ENCODE results near the gene SLC19A3. TPM values are rescaled to one million over a fixed set of nuclear protein-coding genes. Genes with fewer than 3 reads are reported as not detected.

Gene SLC19A3
- total and polyA plus RNA-seq, 4 donors, result 4.6 to 56.5 (median 19.5) TPM

DNA sequence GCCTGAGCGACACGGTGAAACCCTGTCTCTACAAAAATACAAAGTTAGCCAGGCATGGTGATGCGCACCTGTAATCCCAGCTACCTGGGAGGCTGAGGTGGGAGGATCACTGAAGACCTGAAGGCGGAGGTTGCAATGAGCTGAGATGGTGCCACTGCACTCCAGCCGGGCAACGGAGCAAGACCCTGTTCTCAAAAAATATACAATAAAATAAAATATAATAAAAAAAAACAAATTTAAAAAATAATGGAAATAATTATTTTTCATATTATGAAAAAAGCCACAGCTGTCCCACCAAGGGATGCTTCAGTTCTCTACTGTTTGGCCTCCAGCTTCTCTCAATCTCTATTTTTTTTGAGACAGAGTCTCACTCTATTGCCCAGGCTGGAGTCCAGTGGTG is 10.4 kb downstream of the SLC19A3 start:
- Histone ChIP-seq H3K4me3 (no peak overlapping the region), H3K27me3 (ENCODE audit: control insufficient read depth in 3 of 3, insufficient read depth in 3 of 3, low read length in 2 of 3) (no peaks in the 10 kb centered on the region), H3K9ac (ENCODE audit: insufficient read depth in 1 of 2, low read length in 2 of 2) (no peak overlapping the region), H3K27ac (ENCODE audit: low read depth in 1 of 2, low read length in 1 of 2) (no peak overlapping the region), H3K36me3 (ENCODE audit: control insufficient read depth in 4 of 4, insufficient read depth in 4 of 4, low read length in 4 of 4) (peaks cover 0 to 3% (median 0%) of the 10 kb centered on the region in 4 donors), H3K4me1 (ENCODE audit: control insufficient read depth in 5 of 5, insufficient read depth in 5 of 5, low read length in 5 of 5) (peaks cover 0 to 7% (median 0%) of the 10 kb centered on the region in 5 donors), H3K9me3 (ENCODE audit: control insufficient read depth in 4 of 4, insufficient read depth in 3 of 4, low read length in 3 of 4) (no peaks in the 10 kb centered on the region)
- DNase-seq (no peak), ATAC-seq (ENCODE audit: insufficient read depth, low FRiP score) (no peak)
- no peak for TF ChIP-seq CTCF (IDR thresholded peaks at IDR 0.05; ENCODE audit: control extremely low read depth, extremely low read depth)
- 90 to 91% methylated on average over 6 of the region's 6 CpGs for WGBS, 2 donors

- Histone ChIP-seq H3K36me3 (ENCODE audit: control insufficient read depth in 4 of 4, insufficient read depth in 4 of 4, low read length in 4 of 4) (peaks cover 0 to 3% (median 0%) of the 10 kb centered on the region in 4 donors), H3K4me1 (ENCODE audit: control insufficient read depth in 5 of 5, insufficient read depth in 5 of 5, low read length in 5 of 5) (peaks cover 0 to 7% (median 0%) of the 10 kb centered on the region in 5 donors), H3K9ac (ENCODE audit: insufficient read depth in 1 of 2, low read length in 2 of 2) (no peak overlapping the region), H3K27ac (ENCODE audit: low read depth in 1 of 2, low read length in 1 of 2) (no peak overlapping the region), H3K9me3 (ENCODE audit: control insufficient read depth in 4 of 4, insufficient read depth in 3 of 4, low read length in 3 of 4) (no peaks in the 10 kb centered on the region), H3K4me3 (no peak overlapping the region), H3K27me3 (ENCODE audit: control insufficient read depth in 3 of 3, insufficient read depth in 3 of 3, low read length in 2 of 3) (no peaks in the 10 kb centered on the region)
- no peak for TF ChIP-seq CTCF (IDR thresholded peaks at IDR 0.05; ENCODE audit: control extremely low read depth, extremely low read depth)
- DNase-seq (no peak), ATAC-seq (ENCODE audit: insufficient read depth, low FRiP score) (no peak)
- 86 to 95% methylated on average over 4 of the region's 4 CpGs for WGBS, 2 donors
Measured at GRCh38 chr2:227706859-227707258, 11.0 kb downstream of the SLC19A3 start.

DNA sequence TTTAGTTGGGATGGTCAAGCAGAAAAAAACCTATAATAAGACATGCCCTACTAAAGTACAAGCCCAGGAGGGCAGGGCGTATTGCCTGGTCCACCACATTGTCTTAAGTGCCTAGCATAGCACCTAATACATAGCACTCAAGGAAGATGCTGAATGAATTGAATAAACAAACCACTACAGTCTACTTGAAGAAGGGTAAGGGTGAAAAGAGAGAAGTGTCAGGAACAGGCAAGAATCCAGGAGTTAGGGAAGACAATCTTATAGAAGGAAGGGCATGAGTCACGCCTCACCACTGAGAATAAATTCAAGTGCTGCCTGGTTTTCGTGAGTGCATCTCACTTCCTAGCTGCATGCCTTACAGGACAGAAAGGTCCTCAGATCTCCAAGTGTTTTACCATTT is 13.9 kb downstream of the SLC19A3 start:
- ATAC-seq (ENCODE audit: insufficient read depth, low FRiP score), result peak; percentile 58
- no peak overlapping the region for H3K9ac ChIP-seq (ENCODE audit: insufficient read depth in 1 of 2, low read length in 2 of 2)
- H3K4me3 ChIP-seq, result no peak overlapping the region
- H3K36me3 ChIP-seq (ENCODE audit: control insufficient read depth in 4 of 4, insufficient read depth in 4 of 4, low read length in 4 of 4), result peaks cover 0 to 3% (median 0%) of the 10 kb centered on the region in 4 donors
- TF ChIP-seq CTCF (IDR thresholded peaks at IDR 0.05; ENCODE audit: control extremely low read depth, extremely low read depth), result no peak
- no peak for DNase-seq
- peaks cover 0 to 5% (median 0%) of the 10 kb centered on the region in 4 donors for H3K9me3 ChIP-seq (ENCODE audit: control insufficient read depth in 4 of 4, insufficient read depth in 3 of 4, low read length in 3 of 4)
- H3K27me3 ChIP-seq (ENCODE audit: control insufficient read depth in 3 of 3, insufficient read depth in 3 of 3, low read length in 2 of 3), result no peaks in the 10 kb centered on the region
- peak overlapping the region in 1 of 2 donors; percentile 24 for H3K27ac ChIP-seq (ENCODE audit: low read depth in 1 of 2, low read length in 1 of 2)
- H3K4me1 ChIP-seq (ENCODE audit: control insufficient read depth in 5 of 5, insufficient read depth in 5 of 5, low read length in 5 of 5), result peaks cover 0 to 7% (median 0%) of the 10 kb centered on the region in 5 donors
- WGBS, 2 donors, result 60 to 79% methylated on average over 3 of the region's 3 CpGs

GRCh38 chr2:227703280-227703732 is 14.5 kb downstream of the SLC19A3 start:
- Histone ChIP-seq H3K27ac (ENCODE audit: low read depth in 1 of 2, low read length in 1 of 2) (peak overlapping the region in 1 of 2 donors; percentile 79), H3K9ac (ENCODE audit: insufficient read depth in 1 of 2, low read length in 2 of 2) (no peak overlapping the region), H3K4me1 (ENCODE audit: control insufficient read depth in 5 of 5, insufficient read depth in 5 of 5, low read length in 5 of 5) (peaks cover 0 to 7% (median 0%) of the 10 kb centered on the region in 5 donors), H3K9me3 (ENCODE audit: control insufficient read depth in 4 of 4, insufficient read depth in 3 of 4, low read length in 3 of 4) (peaks cover 0 to 5% (median 0%) of the 10 kb centered on the region in 4 donors), H3K36me3 (ENCODE audit: control insufficient read depth in 4 of 4, insufficient read depth in 4 of 4, low read length in 4 of 4) (peaks cover 0 to 3% (median 0%) of the 10 kb centered on the region in 4 donors), H3K4me3 (no peak overlapping the region), H3K27me3 (ENCODE audit: control insufficient read depth in 3 of 3, insufficient read depth in 3 of 3, low read length in 2 of 3) (no peaks in the 10 kb centered on the region)
- ATAC-seq (ENCODE audit: insufficient read depth, low FRiP score) (peak; percentile 70), DNase-seq (peak in 2 of 3 donors; percentile 20 to 44)
- 48 to 75% methylated on average over 4 of the region's 4 CpGs for WGBS, 2 donors
- no peak for TF ChIP-seq CTCF (IDR thresholded peaks at IDR 0.05; ENCODE audit: control extremely low read depth, extremely low read depth)

All from lung (tissue), 12 donors.